GM20000 (cell line): Measurements from ENCODE around the gene ALOXE3.
A peak's percentile ranks its signal among the peaks of the same experiment; 100 is the strongest.
"Not testable (repeated sequence)": the region's sequence is repeated elsewhere in the genome, so short reads cannot be mapped to it uniquely, and the experiment has no call there.

Experiments used
- DNase-seq: peaks from one replicate; pipeline ENCODE4 v3.0.0; 2012; ENCODE audit warnings: low spot score
- TF ChIP-seq, protein P1 (sequence below): IDR thresholded peaks from 2 replicates; pipeline ENCODE4 v1.5.1; 2012; ENCODE audit warnings: mild to moderate bottlenecking, control low read depth; ENCODE audit errors: extremely low read depth, missing control alignments

The ALOXE3 gene

DNA sequence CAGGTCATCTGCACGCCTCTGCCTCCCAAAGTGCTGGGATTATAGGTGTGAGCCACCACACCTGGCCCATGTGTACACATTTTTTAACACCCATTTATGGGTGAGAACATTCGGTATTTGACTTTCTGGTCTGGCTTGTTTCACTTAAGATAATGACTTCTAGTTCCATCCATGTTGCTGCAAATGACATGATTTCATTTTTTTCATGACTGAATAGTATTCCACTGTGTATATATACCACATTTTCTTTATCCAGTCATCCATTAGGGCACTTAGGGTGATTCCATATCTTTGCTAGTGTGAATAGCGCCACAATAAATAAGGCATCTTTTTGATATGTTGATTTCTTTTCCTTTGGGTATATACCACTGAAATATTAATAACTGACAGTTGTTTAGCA is 36.4 kb downstream of the ALOXE3 start:
- TF ChIP-seq, protein P1, sequence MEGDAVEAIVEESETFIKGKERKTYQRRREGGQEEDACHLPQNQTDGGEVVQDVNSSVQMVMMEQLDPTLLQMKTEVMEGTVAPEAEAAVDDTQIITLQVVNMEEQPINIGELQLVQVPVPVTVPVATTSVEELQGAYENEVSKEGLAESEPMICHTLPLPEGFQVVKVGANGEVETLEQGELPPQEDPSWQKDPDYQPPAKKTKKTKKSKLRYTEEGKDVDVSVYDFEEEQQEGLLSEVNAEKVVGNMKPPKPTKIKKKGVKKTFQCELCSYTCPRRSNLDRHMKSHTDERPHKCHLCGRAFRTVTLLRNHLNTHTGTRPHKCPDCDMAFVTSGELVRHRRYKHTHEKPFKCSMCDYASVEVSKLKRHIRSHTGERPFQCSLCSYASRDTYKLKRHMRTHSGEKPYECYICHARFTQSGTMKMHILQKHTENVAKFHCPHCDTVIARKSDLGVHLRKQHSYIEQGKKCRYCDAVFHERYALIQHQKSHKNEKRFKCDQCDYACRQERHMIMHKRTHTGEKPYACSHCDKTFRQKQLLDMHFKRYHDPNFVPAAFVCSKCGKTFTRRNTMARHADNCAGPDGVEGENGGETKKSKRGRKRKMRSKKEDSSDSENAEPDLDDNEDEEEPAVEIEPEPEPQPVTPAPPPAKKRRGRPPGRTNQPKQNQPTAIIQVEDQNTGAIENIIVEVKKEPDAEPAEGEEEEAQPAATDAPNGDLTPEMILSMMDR, result no peak
- DNase-seq, result no peak

DNA sequence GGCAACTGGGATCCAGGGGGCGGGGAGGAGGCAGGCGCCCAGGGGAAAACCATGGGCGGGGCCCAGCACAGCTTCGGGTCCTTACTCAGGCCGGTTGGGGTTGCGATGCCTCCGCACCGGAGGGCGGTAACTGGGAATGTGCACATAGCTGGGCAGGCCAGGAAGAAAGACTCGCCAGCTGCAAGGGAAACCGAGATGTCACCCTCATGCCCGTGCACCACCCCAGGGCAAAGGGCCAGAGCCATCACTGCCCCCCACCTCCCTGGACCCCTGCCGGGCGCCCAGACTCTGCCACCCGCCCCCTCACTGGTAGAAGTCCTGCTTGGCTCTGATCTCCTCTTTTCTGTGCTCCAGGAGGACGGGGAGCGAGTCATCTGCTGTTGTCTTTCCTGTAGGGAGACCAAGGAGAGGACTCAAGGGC is 37.5 kb downstream of the ALOXE3 start:
- TF ChIP-seq, protein P1, result no peak
- no peak for DNase-seq

DNA sequence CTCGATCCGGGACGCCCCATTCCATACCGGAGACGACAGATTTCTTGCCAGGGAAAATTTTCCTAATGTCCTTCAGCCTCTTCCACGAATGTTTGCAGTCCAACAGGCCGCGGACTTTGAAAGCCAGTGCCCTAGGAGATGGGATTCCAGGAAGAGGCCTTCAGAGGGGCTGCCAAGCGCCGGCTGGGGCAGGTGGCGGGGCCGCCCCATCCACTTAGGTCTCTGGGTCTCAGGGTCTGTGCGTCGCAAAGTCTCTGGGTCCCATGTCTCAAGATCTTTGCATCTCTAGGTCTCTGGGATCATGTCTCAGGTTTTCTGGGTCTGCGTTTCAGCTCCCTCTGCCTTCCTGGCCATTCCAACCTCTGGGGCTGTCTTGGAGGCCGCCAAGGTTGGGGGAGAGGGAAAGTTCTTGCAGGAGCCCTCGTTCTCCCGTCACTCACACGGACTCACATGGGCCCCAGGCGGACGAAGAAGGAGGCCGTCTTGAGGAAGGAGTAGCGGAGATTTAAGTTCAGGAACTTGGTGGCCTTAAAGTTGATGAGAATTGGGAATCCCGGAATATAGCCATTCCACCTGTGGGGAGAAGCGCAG is 38.0 kb downstream of the ALOXE3 start:
- TF ChIP-seq, protein P1, result no peak
- no peak for DNase-seq

DNA sequence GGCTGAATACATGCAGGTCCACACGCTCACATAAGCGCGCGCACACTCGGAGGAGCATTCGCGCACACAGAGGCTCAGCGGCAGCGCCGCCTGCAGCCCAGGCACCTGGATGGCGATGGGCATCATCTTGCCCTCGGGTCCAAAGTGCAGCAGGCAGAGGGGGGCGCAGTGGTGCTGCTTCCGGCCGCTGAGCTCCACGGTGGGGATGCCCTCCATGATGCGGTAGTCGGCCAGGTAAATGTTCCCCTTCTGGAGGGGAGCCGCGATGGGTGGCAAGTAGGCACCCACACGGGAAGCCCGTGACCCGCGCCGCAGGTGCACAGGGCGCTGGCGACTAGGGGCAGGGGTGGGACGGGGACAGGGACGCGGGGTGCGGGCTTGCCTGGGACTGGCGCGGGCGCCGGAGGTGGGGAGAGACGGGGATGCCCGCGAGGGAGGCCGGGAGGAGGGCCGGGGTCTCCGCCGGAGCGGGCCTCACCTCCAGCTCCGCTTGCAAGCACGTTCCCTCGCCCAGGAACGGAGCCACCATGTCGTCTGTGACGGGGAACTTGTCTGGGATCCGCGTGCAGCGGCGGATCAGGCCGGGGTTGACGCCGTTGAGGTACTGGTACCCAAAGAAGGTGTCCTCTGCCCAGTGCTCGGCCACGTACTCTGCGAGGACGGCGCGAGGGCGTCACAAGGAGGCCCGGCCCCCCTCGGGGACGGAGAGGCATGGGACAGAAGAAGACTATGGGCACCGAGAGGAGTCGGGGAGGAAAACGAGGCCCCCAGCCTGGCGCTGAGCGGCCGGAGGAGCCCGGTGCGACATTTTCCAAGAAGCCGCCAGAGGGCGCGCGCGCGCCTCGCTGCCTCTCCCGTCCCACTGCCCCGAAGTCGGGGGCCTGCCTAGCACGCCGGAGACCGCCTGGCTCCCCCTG is 38.8 kb downstream of the ALOXE3 start:
- peak; percentile 94 for DNase-seq
- TF ChIP-seq, protein P1, result peak; percentile 76

DNA sequence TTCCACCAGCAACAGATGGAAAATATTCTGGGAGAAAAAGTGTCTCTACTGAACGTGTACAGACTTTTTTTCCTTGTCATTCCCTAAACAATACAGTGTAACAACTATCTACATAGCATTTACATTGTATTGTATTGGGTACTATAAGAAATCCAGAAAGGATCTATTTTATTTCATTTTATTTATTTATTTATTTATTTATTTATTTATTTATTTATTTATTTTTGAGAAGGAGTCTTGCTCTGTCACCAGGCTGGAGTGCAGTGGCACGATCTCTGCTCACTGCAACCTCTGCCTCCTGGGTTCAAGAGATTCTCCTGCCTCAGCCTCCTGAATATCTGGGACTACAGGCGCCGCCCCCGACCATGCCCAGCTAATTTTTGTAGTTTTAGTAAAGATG is 40.4 kb downstream of the ALOXE3 start:
- DNase-seq, result not testable (repeated sequence)

DNA sequence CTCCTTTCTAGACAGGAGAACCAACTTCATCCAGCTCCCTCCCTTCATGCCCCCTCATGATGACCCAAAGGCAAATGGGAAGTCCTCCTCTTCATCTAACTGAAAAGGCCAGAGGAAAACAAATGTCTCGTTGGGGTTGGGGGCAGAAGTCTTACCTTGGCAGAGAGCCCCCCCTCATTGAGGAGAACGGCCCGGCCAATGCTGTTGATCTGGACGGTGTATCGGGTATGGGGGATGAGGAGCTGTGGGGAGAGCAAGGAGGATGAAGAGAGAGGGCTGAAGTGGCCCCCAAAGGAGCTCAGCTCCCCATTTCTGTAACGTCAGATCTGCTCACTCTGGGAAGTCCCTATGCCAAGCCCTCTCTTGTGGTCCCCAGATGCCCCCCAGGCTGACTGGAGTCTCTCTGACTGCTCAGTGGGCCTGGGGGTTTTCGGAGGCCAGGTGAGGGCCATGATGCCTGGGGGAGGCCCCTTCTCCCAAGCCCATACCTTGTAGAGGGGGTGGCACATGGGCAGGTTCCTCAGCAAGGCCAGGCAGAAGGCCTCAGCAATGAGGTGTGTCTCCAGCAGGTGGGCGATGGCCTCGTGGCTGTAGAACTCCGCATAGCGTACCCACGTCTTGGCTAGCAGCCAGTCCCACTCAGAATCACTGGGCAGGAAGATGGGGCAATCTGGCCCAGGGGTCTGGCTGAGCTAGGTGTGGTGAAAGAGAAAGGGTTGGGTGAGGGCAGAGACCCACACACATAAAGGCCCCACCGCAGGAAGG is 41.6 kb downstream of the ALOXE3 start:
- no peak for DNase-seq
- TF ChIP-seq, protein P1, result no peak

DNA sequence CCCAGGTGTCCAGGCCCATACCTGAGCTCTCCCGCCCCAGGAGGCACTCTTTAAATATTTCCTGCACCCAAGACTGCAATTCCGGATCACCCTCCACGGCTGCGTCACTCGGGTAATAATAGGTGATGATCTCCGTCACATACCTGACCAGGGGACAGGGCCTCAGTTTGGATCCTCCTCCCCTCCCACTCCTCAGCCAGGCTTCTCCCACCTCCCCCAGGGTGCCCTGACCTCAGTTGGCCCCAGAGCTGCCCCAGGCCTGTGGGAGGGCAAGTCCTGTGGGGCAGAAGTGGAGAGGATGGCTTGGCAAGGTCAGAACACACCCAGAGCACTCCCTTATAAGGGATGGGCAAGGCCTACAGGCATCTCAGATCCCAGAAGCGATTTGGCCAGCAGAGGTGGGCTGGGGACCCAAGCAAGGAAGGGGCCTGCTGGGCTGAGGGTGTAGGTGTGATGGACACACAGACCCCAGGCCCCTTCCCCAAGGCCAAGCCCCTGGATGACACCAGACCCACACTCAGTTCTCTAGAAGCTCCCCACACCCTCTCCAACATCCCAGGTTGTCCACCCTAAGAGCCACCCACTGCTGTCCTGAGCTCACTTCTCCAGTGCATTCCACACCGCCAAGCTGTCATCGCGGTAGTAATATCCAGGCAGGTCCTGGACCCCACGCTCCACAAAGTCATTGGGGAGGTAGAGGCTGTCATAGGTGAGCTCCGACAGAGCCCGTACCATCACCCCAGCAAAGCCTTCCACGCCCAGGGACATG is 42.6 kb downstream of the ALOXE3 start:
- TF ChIP-seq, protein P1, result no peak
- no peak for DNase-seq
